ENCODE measurements around the gene XCL1.

DNA sequence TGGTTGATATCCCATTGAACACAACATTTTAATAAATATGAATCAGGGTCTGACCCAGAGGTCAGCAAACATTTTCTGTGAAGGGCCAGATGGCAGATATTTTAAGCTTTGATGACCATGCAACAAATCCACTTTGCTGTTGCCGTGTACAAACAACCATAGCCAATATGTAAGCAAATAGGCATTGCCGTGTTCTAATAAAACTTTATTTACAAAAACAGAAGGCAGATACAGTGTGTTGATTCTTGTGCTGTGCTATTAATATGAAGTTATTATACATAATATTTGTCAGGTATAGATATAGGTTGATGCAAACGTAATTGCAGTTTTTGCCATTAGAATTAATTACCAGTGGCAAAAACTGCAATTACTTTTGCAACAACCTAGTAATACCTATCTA, 8.8 kb upstream of the XCL1 start:
- no peak for TF ChIP-seq CTCF (IDR thresholded peaks at IDR 0.05)
- TF ChIP-seq POLR2AphosphoS5 (IDR thresholded peaks at IDR 0.05; ENCODE audit: low read depth, low read length): no peak
- TF ChIP-seq, protein P1, sequence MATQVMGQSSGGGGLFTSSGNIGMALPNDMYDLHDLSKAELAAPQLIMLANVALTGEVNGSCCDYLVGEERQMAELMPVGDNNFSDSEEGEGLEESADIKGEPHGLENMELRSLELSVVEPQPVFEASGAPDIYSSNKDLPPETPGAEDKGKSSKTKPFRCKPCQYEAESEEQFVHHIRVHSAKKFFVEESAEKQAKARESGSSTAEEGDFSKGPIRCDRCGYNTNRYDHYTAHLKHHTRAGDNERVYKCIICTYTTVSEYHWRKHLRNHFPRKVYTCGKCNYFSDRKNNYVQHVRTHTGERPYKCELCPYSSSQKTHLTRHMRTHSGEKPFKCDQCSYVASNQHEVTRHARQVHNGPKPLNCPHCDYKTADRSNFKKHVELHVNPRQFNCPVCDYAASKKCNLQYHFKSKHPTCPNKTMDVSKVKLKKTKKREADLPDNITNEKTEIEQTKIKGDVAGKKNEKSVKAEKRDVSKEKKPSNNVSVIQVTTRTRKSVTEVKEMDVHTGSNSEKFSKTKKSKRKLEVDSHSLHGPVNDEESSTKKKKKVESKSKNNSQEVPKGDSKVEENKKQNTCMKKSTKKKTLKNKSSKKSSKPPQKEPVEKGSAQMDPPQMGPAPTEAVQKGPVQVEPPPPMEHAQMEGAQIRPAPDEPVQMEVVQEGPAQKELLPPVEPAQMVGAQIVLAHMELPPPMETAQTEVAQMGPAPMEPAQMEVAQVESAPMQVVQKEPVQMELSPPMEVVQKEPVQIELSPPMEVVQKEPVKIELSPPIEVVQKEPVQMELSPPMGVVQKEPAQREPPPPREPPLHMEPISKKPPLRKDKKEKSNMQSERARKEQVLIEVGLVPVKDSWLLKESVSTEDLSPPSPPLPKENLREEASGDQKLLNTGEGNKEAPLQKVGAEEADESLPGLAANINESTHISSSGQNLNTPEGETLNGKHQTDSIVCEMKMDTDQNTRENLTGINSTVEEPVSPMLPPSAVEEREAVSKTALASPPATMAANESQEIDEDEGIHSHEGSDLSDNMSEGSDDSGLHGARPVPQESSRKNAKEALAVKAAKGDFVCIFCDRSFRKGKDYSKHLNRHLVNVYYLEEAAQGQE (IDR thresholded peaks at IDR 0.05; ENCODE audit: insufficient read depth in 1 of 2, low read depth in 2 of 2, low read length in 1 of 2): no peak
